ENCODE results near the gene RNF10. TPM values are rescaled to one million over a fixed set of nuclear protein-coding genes. Genes with fewer than 3 reads are reported as not detected.

RNF10 gene
- total RNA-seq, 2 experiments from 2014 or later = 441 to 446 TPM

DNA sequence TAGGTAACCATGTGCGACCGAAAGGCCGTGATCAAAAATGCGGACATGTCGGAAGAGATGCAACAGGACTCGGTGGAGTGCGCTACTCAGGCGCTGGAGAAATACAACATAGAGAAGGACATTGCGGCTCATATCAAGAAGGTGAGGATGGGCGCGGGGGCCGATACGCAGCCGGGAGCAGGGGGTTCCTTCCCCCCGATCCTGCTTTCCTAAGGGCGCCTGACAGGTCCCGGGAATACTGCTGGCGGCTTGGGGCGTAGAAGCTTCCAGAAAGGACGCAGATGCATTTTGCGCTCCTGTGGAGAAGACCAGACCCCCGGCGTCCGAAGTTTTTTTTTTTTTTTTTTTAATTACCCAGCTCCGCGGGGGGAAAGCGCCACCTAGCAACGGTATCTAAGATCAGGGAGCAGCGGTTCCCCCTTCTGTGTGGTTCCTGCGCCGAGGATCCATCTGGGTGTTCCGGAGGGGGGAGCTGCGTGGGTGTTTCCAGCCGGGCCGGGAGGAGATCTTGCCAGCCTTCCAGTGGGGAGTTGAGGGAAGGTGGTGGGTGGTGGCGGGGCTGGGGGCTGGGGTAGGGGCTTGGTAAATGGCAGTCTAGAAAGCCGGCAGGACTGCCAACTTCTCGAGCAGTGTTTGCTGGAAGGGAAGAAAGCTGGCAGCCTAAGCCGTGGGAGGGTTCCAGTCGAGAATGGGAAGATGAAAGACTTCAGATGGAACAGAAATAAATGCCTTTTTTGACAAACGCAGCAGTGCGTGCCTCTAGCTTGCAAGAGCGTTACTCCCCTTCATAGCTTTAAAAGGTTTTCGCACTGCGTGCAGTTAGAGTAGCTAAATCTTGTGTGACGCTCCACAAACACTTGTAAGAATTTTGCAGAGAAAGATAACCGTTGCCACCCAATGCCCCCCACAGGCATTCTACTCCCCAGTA, 37.5 kb upstream of the RNF10 start:
- CTCF ChIA-PET = interaction anchor here (0.6 to 3.3 kb wide), 13 partner anchors 17 to 194 kb away, joined by 3 to 14 read pairs (median 3); partner anchors contain the start of genes COX6A1, SIRT4 and SRSF9
- Mint-ChIP-seq H3K4me3 (peak overlapping the region; percentile 92), H3K27ac (peak overlapping the region; percentile 82), H3K4me1 (ENCODE audit: low read depth) (peaks cover 44% of the 10 kb centered on the region), H3K27me3 (no peaks in the 10 kb centered on the region), H3K36me3 (ENCODE audit: low read depth) (peaks cover 44% of the 10 kb centered on the region), H3K9me3 (no peaks in the 10 kb centered on the region)
- Histone ChIP-seq H3K4me3 (ENCODE audit: low read length) (peak overlapping the region; percentile 82), H3K27me3 (ENCODE audit: control insufficient read depth in 1 of 2, insufficient read depth in 2 of 2, low read length in 2 of 2) (no peaks in the 10 kb centered on the region), H3K4me1 (ENCODE audit: insufficient read depth, low read length) (peaks cover 18% of the 10 kb centered on the region), H3K27ac (ENCODE audit: low read depth in 1 of 2, low read length in 2 of 2) (peak overlapping the region; percentile 74 to 79), H3K9me3 (ENCODE audit: control insufficient read depth in 1 of 2, insufficient read depth in 1 of 2, low read length in 2 of 2) (no peaks in the 10 kb centered on the region), H3K36me3 (ENCODE audit: insufficient read depth, low read length) (peaks cover 20% of the 10 kb centered on the region)
- POLR2A ChIA-PET = interaction anchor here (0.6 to 3.5 kb wide), 15 partner anchors 21 to 468 kb away, joined by 3 to 27 read pairs (median 5); partner anchors contain the start of genes COQ5, COX6A1, POP5 and RNU4-1
- DNase-seq (peak; percentile 5 to 80 (median 44)), ATAC-seq (ENCODE audit: poor library complexity) (peak; percentile 25)
- intact Hi-C loops (cut with DNase I, micrococcal nuclease) = loop anchor here (1.0 to 5.0 kb wide), 7 partner anchors 28 to 140 kb away; partner anchors contain the start of genes COQ5 (in 2 of the 2), COX6A1 (in 1 of the 2), RNF10 (in 1 of the 2) and SRSF9 (in 1 of the 2)
- TF ChIP-seq, protein P1, sequence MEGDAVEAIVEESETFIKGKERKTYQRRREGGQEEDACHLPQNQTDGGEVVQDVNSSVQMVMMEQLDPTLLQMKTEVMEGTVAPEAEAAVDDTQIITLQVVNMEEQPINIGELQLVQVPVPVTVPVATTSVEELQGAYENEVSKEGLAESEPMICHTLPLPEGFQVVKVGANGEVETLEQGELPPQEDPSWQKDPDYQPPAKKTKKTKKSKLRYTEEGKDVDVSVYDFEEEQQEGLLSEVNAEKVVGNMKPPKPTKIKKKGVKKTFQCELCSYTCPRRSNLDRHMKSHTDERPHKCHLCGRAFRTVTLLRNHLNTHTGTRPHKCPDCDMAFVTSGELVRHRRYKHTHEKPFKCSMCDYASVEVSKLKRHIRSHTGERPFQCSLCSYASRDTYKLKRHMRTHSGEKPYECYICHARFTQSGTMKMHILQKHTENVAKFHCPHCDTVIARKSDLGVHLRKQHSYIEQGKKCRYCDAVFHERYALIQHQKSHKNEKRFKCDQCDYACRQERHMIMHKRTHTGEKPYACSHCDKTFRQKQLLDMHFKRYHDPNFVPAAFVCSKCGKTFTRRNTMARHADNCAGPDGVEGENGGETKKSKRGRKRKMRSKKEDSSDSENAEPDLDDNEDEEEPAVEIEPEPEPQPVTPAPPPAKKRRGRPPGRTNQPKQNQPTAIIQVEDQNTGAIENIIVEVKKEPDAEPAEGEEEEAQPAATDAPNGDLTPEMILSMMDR (IDR thresholded peaks at IDR 0.05) = peak; percentile 28

DNA sequence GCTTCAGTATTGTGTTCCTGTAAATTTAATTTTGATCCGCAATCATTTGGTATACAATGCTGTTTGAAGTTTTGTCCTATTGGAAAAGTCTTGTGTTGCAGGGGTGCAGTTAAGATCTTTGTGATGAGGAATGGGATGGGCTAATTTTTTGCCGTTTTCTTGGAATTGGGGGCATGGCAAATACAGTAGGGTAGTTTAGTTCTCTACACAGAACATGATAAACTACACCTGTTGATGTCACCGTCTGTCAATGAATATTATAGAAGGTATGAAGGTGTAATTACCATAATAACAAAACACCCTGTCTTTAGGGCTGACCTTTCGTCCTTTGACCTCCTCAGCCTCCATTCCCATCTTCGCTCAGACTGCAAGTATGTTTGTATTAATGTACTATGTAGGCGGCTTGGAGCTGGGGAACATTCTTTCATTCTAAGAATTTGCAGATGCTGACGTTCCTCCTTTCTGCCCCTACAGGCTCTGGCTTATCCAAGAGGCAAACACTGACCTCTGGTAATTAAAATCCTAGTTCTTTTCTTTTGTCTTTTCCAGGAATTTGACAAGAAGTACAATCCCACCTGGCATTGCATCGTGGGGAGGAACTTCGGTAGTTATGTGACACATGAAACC, 36.5 kb upstream of the RNF10 start:
- H3K4me3 Mint-ChIP-seq = peak overlapping the region; percentile 92
- POLR2A ChIA-PET = interaction anchor here (0.8 to 3.5 kb wide), 6 partner anchors 29 to 297 kb away, joined by 3 to 27 read pairs (median 10); partner anchors contain the start of genes COQ5, COX6A1, RPLP0 and SRSF9
- peak overlapping the region in 1 of 2 donors; percentile 74 for H3K27ac ChIP-seq (ENCODE audit: low read depth in 1 of 2, low read length in 2 of 2)

More for the DNA sequence above, 36.5 kb upstream of the RNF10 start:
- H3K27me3 Mint-ChIP-seq = no peaks in the 10 kb centered on the region
- H3K4me1 ChIP-seq (ENCODE audit: insufficient read depth, low read length) = peaks cover 18% of the 10 kb centered on the region
- CTCF ChIA-PET = interaction anchor here (0.9 to 3.3 kb wide), 4 partner anchors 18 to 195 kb away, joined by 3 to 14 read pairs (median 4); partner anchors contain the start of genes SIRT4 and SRSF9
- TF ChIP-seq, protein P1 (IDR thresholded peaks at IDR 0.05) = no peak
- peaks cover 20% of the 10 kb centered on the region for H3K36me3 ChIP-seq (ENCODE audit: insufficient read depth, low read length)
- no peaks in the 10 kb centered on the region for H3K9me3 Mint-ChIP-seq
- no peaks in the 10 kb centered on the region for H3K27me3 ChIP-seq (ENCODE audit: control insufficient read depth in 1 of 2, insufficient read depth in 2 of 2, low read length in 2 of 2)
- H3K4me3 ChIP-seq (ENCODE audit: low read length) = peak overlapping the region; percentile 82
- peaks cover 44% of the 10 kb centered on the region for H3K36me3 Mint-ChIP-seq (ENCODE audit: low read depth)
- peaks cover 44% of the 10 kb centered on the region for H3K4me1 Mint-ChIP-seq (ENCODE audit: low read depth)
- intact Hi-C loops (cut with DNase I, micrococcal nuclease) = loop anchor here (2.0 to 5.0 kb wide), 6 partner anchors 29 to 141 kb away; partner anchors contain the start of genes COQ5 (in 1 of the 2), COX6A1 (in 1 of the 2), RNF10 (in 1 of the 2) and SRSF9 (in 1 of the 2)
- no peaks in the 10 kb centered on the region for H3K9me3 ChIP-seq (ENCODE audit: control insufficient read depth in 1 of 2, insufficient read depth in 1 of 2, low read length in 2 of 2)
- ATAC-seq (ENCODE audit: poor library complexity) (no peak), DNase-seq (no peak)
- peak overlapping the region; percentile 82 for H3K27ac Mint-ChIP-seq

Data from CD4-positive, alpha-beta T cell (primary cell).